CD14-positive monocyte (primary cell): Measurements from ENCODE around the gene UBQLNL. TPM values are rescaled to one million over a fixed set of nuclear protein-coding genes. Genes with fewer than 3 reads are reported as not detected.

Experiments
- DNase-seq, 3 donors: peaks; one replicate each; pipeline ENCODE4 v3.0.0-alpha.2; 2011 to 2022
- H2AFZ ChIP-seq: 2 replicates; pipeline ENCODE4 v1.6.0; 2012; ENCODE audit warnings: mild to moderate bottlenecking, low read depth, low read length, inconsistent platforms; ENCODE audit not compliant: insufficient read depth, poor library complexity, severe bottlenecking
- H3K27ac ChIP-seq, 2 donors: 1 replicate in 1 of 2; 2 replicates in 1 of 2; pipeline ENCODE4 v1.5.1; 2012 to 2013; ENCODE audit warnings: low read length in 2 of 2, control low read depth in 1 of 2, inconsistent platforms in 1 of 2, low read depth in 1 of 2, mild to moderate bottlenecking in 1 of 2
- H3K27me3 ChIP-seq, 2 donors: one replicate each; pipeline versions ENCODE4 v1.6.0 to v1.6.1; 2011 to 2013; ENCODE audit warnings: low read length in 2 of 2; ENCODE audit not compliant: control insufficient read depth in 2 of 2, insufficient read depth in 2 of 2
- H3K36me3 ChIP-seq, 2 donors: replicated peaks in 1 of 2; 1 replicate in 1 of 2; 2 replicates in 1 of 2; pipeline versions ENCODE4 v1.5.1 to v1.6.1; 2012 to 2013; ENCODE audit warnings: low read length in 2 of 2, control low read depth in 1 of 2, inconsistent platforms in 1 of 2, mild to moderate bottlenecking in 1 of 2; ENCODE audit not compliant: insufficient read depth in 2 of 2, control insufficient read depth in 1 of 2
- H3K4me1 ChIP-seq, 2 donors: 1 replicate in 1 of 2; 2 replicates in 1 of 2; pipeline versions ENCODE4 v1.5.1 to v1.6.1; 2012 to 2013; ENCODE audit warnings: low read length in 2 of 2, control low read depth in 1 of 2, inconsistent platforms in 1 of 2, mild to moderate bottlenecking in 1 of 2, moderate library complexity in 1 of 2; ENCODE audit not compliant: insufficient read depth in 2 of 2, control insufficient read depth in 1 of 2
- H3K4me2 ChIP-seq: replicated peaks from 2 replicates; pipeline ENCODE3; 2012; ENCODE audit warnings: low read length, moderate library complexity, mild to moderate bottlenecking; ENCODE audit not compliant: poor library complexity, severe bottlenecking; ENCODE audit errors: extremely low read depth
- H3K4me3 ChIP-seq, 3 experiments: fragments of 200-600 bp in 1 of 3; sonication (generic) in 1 of 3; replicated peaks in 1 of 3; 1 replicate in 2 of 3; 2 replicates in 1 of 3; pipeline ENCODE4 v1.5.1; 2011 to 2013; ENCODE audit warnings: low read length in 3 of 3, mild to moderate bottlenecking in 3 of 3, control low read depth in 2 of 3, low read depth in 2 of 3, inconsistent platforms in 1 of 3, moderate library complexity in 1 of 3
- H3K79me2 ChIP-seq: 2 replicates; pipeline ENCODE4 v1.6.0; 2012; ENCODE audit warnings: mild to moderate bottlenecking, control low read depth, inconsistent platforms, low read length, moderate library complexity; ENCODE audit not compliant: insufficient read depth
- H3K9ac ChIP-seq: 2 replicates; pipeline ENCODE4 v1.6.0; 2017; ENCODE audit warnings: low read length, mild to moderate bottlenecking; ENCODE audit not compliant: insufficient read depth, poor library complexity, severe bottlenecking
- H3K9me3 ChIP-seq, 2 donors: replicated peaks in 1 of 2; 1 replicate in 1 of 2; 2 replicates in 1 of 2; pipeline versions ENCODE4 v1.5.1 to v1.6.1; 2012 to 2013; ENCODE audit warnings: low read length in 2 of 2, control low read depth in 1 of 2; ENCODE audit not compliant: control insufficient read depth in 1 of 2, insufficient read depth in 1 of 2
- H4K20me1 ChIP-seq: 2 replicates; pipeline ENCODE4 v1.6.0; 2012; ENCODE audit warnings: mild to moderate bottlenecking, low read length, control low read depth, moderate library complexity; ENCODE audit not compliant: insufficient read depth
- H3K27ac Mint-ChIP-seq, 7 donors: one replicate each; pipeline ENCODE4 v1.8.0; 2020; ENCODE audit warnings: mild to moderate bottlenecking in 7 of 7, mixed read lengths in 7 of 7, moderate library complexity in 6 of 7, inconsistent platforms in 2 of 7
- H3K27me3 Mint-ChIP-seq, 3 donors: one replicate each; pipeline ENCODE4 v1.8.0; 2021 to 2022; ENCODE audit warnings: low read depth in 3 of 3, mild to moderate bottlenecking in 3 of 3, mixed read lengths in 3 of 3, moderate library complexity in 3 of 3, inconsistent platforms in 1 of 3
- H3K36me3 Mint-ChIP-seq, 2 donors: one replicate each; pipeline ENCODE4 v1.8.0; 2020; ENCODE audit warnings: mixed read lengths in 2 of 2, inconsistent platforms in 1 of 2, mild to moderate bottlenecking in 1 of 2
- H3K4me1 Mint-ChIP-seq: one replicate; pipeline ENCODE4 v1.8.0; 2020; ENCODE audit warnings: mild to moderate bottlenecking, mixed read lengths
- H3K4me3 Mint-ChIP-seq, 2 donors: one replicate each; pipeline ENCODE4 v1.8.0; 2020; ENCODE audit warnings: mild to moderate bottlenecking in 2 of 2, mixed read lengths in 2 of 2, moderate library complexity in 1 of 2
- H3K9me3 Mint-ChIP-seq, 7 donors: one replicate each; pipeline ENCODE4 v1.8.0; 2020 to 2022; ENCODE audit warnings: mixed read lengths in 7 of 7, mild to moderate bottlenecking in 6 of 7, moderate library complexity in 6 of 7, inconsistent platforms in 2 of 7
- WGBS: methylation state at CpG from one replicate; pipeline ENCODE4 v1.1.5; 2013; ENCODE audit warnings: missing lambda C conversion rate; ENCODE audit not compliant: insufficient coverage; 5-methylcytosine and 5-hydroxymethylcytosine counted together
- intact Hi-C, 2 donors: fragments of 100-400 bp; cut with micrococcal nuclease; formaldehyde crosslinking; loops; one replicate each; pipeline versions ENCODE4 v1.15.0 to v1.15.1; 2023
- polyA plus RNA-seq, 3 donors: library from polyadenylated mRNA; depleted of rRNA in 1 of 3; unstranded in 2 of 3; stranded (reverse) in 1 of 3; fragments of 300-500 nt in 2 of 3; fragments of >200 nt in 1 of 3; fragmentation: Illumina TruSeq in 2 of 3; gene quantifications; 1 replicate in 2 of 3; 2 replicates in 1 of 3; pipeline ENCODE4 v1.2.3, GENCODE V29; 2012 to 2021
- TF ChIP-seq, protein P1 (sequence below): fragments of 200-600 bp; IDR thresholded peaks from one replicate; pipeline ENCODE4 v1.8.0; 2022; ENCODE audit warnings: antibody characterized with exemption, mild to moderate bottlenecking

The UBQLNL gene
- polyA plus RNA-seq, 3 donors: 0.33 TPM; not detected in 2

DNA sequence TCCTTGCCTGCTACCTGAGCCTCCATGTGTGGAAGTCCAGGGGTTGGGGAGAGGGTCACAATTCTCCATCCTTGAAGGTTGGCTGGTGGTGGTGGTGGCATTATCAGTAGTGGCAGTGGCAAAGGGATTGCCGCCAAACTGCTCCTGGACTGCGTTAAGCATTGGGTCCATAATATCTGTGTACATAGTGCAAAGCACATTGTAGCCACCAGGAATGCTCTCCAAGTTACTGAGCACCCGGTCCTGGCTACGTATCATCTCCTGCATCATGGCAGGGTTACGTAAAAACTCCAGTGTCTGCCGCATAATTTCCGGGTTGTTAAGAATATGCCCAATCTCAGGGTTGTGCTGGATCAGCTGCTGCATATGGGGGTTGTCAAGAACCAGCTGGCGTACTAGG lies 7.9 kb downstream of the UBQLNL start:
- TF ChIP-seq, protein P1, sequence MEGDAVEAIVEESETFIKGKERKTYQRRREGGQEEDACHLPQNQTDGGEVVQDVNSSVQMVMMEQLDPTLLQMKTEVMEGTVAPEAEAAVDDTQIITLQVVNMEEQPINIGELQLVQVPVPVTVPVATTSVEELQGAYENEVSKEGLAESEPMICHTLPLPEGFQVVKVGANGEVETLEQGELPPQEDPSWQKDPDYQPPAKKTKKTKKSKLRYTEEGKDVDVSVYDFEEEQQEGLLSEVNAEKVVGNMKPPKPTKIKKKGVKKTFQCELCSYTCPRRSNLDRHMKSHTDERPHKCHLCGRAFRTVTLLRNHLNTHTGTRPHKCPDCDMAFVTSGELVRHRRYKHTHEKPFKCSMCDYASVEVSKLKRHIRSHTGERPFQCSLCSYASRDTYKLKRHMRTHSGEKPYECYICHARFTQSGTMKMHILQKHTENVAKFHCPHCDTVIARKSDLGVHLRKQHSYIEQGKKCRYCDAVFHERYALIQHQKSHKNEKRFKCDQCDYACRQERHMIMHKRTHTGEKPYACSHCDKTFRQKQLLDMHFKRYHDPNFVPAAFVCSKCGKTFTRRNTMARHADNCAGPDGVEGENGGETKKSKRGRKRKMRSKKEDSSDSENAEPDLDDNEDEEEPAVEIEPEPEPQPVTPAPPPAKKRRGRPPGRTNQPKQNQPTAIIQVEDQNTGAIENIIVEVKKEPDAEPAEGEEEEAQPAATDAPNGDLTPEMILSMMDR: no peak
- H3K27me3 ChIP-seq: no peaks in the 10 kb centered on the region
- no peak overlapping the region for H3K27ac ChIP-seq
- H3K36me3 ChIP-seq: no peaks in the 10 kb centered on the region
- no peak overlapping the region for H2AFZ ChIP-seq
- H3K79me2 ChIP-seq: no peaks in the 10 kb centered on the region
- 98% methylated on average over 8 of the region's 8 CpGs for WGBS
- no peak for DNase-seq
- no peaks in the 10 kb centered on the region for H4K20me1 ChIP-seq
- no peak overlapping the region for H3K4me2 ChIP-seq
- Mint-ChIP-seq H3K4me1 (no peaks in the 10 kb centered on the region), H3K36me3 (no peaks in the 10 kb centered on the region), H3K9me3 (peaks cover 0 to 7% (median 3%) of the 10 kb centered on the region in 7 donors), H3K27ac (no peak overlapping the region), H3K27me3 (peaks cover 1 to 3% (median 2%) of the 10 kb centered on the region in 3 donors), H3K4me3 (no peak overlapping the region)
- no peaks in the 10 kb centered on the region for H3K4me1 ChIP-seq
- H3K9me3 ChIP-seq: no peaks in the 10 kb centered on the region
- no peak overlapping the region for H3K4me3 ChIP-seq
- no peak overlapping the region for H3K9ac ChIP-seq
- intact Hi-C loops: no loop called here

DNA sequence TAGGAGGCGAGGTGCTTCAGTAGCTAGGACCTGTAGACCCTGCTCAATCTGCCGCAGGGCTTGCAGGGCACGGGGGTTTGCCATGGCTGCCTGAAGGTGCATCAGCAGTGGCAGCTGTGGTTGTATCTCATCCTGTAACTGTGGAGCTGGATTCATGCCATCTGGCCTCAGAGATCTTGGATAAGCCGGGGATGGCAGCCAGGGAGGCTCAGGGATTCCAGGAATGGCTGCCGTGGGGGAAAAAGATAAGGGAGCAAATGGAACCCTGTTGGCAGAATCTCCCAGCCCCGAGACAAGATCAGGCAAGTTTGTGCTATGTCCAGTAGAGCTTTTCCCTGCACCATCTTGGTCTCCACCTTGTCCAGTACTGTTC lies 8.6 kb downstream of the UBQLNL start:
- Mint-ChIP-seq H3K27me3 (peaks cover 1 to 3% (median 2%) of the 10 kb centered on the region in 3 donors), H3K36me3 (no peaks in the 10 kb centered on the region), H3K27ac (no peak overlapping the region), H3K4me3 (no peak overlapping the region), H3K4me1 (no peaks in the 10 kb centered on the region), H3K9me3 (peaks cover 0 to 7% (median 3%) of the 10 kb centered on the region in 7 donors)
- Histone ChIP-seq H3K4me2 (no peak overlapping the region), H3K27ac (no peak overlapping the region), H3K9me3 (no peaks in the 10 kb centered on the region), H3K79me2 (no peaks in the 10 kb centered on the region), H3K4me3 (no peak overlapping the region), H3K9ac (no peak overlapping the region), H3K4me1 (no peaks in the 10 kb centered on the region), H3K36me3 (no peaks in the 10 kb centered on the region), H3K27me3 (no peaks in the 10 kb centered on the region), H4K20me1 (no peaks in the 10 kb centered on the region), H2AFZ (no peak overlapping the region)
- TF ChIP-seq, protein P1: no peak
- no peak for DNase-seq
- intact Hi-C loops: no loop called here
- 92% methylated on average over 6 of the region's 6 CpGs for WGBS
